ENCODE data around the gene AFF3. TPM values are rescaled to one million over a fixed set of nuclear protein-coding genes. Genes with fewer than 3 reads are reported as not detected.

AFF3 gene
- total and polyA plus RNA-seq, 2 donors (not counting 3 experiments of a cell fraction or from before 2014, with no cell fraction given) = 0.06 to 0.07 TPM

DNA sequence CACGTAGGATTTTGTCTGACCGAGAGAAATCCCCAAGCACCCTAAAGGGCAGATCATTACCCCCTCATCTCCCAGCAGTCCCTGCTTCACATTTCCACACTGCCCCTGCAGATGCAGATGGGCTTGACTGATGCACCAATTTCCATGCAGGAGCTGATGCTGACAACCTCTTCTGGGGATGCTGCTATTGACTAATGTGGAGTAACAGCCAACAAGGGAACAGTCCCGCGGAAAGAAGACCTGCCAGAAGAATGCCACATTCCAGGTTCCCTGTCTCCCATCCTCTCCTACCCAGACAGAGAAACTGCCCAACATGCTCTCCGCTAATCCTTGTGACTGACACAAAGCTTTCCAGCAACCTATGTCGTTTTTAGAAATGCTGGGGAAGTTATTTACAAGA is 91.7 kb downstream of the AFF3 start:
- Histone ChIP-seq H3K4me3 (replicated peaks in 1 of 3; ENCODE audit: insufficient read depth in 1 of 3, low read depth in 1 of 3, low read length in 3 of 3) (no peak overlapping the region), H3K27me3 (ENCODE audit: control insufficient read depth in 2 of 2, insufficient read depth in 2 of 2, low read length in 2 of 2) (peaks cover 0 to 3% of the 10 kb centered on the region in 2 experiments), H3K9ac (replicated peaks; ENCODE audit: extremely low read depth, insufficient read depth, low read length) (no peak overlapping the region), H3K4me2 (ENCODE audit: insufficient read depth, low read length) (no peak overlapping the region), H3K9me1 (replicated peaks; ENCODE audit: control insufficient read depth, extremely low read depth, insufficient read depth, low read length) (no peaks in the 10 kb centered on the region), H3K4me1 (ENCODE audit: control insufficient read depth, extremely low read depth, insufficient read depth, low read length) (no peaks in the 10 kb centered on the region), H3K79me2 (ENCODE audit: control insufficient read depth, insufficient read depth, low read length) (no peaks in the 10 kb centered on the region), H4K20me1 (replicated peaks; ENCODE audit: control insufficient read depth, extremely low read depth, insufficient read depth, low read length) (no peaks in the 10 kb centered on the region), H3K36me3 (ENCODE audit: control insufficient read depth in 2 of 2, extremely low read depth in 1 of 2, insufficient read depth in 2 of 2, low read length in 2 of 2) (no peaks in the 10 kb centered on the region), H3K27ac (ENCODE audit: insufficient read depth, low read depth, low read length) (no peak overlapping the region), H2AFZ (ENCODE audit: low read depth, low read length) (no peak overlapping the region), H3K9me3 (replicated peaks; ENCODE audit: control insufficient read depth, insufficient read depth, low read length) (no peaks in the 10 kb centered on the region)
- TF ChIP-seq GATA2 (IDR thresholded peaks at IDR 0.05; ENCODE audit: insufficient read depth, insufficient read length, low read depth, low read length) (no peak), POLR2AphosphoS5 (IDR thresholded peaks at IDR 0.05; ENCODE audit: insufficient read depth, low read depth, low read length) (no peak), MYC (IDR thresholded peaks at IDR 0.05; ENCODE audit: low read depth, low read length) (no peak), FOS (IDR thresholded peaks at IDR 0.05; ENCODE audit: borderline replicate concordance, insufficient read depth, low read length) (no peak), EZH2 (IDR thresholded peaks at IDR 0.05; ENCODE audit: borderline replicate concordance, low read depth, low read length, severe bottlenecking) (no peak), POLR2A (IDR thresholded peaks at IDR 0.05; ENCODE audit: low read depth, low read length) (no peak), JUN (IDR thresholded peaks at IDR 0.05; ENCODE audit: borderline replicate concordance, insufficient read depth, insufficient read length, low read depth) (no peak)
- TF ChIP-seq, protein P1, sequence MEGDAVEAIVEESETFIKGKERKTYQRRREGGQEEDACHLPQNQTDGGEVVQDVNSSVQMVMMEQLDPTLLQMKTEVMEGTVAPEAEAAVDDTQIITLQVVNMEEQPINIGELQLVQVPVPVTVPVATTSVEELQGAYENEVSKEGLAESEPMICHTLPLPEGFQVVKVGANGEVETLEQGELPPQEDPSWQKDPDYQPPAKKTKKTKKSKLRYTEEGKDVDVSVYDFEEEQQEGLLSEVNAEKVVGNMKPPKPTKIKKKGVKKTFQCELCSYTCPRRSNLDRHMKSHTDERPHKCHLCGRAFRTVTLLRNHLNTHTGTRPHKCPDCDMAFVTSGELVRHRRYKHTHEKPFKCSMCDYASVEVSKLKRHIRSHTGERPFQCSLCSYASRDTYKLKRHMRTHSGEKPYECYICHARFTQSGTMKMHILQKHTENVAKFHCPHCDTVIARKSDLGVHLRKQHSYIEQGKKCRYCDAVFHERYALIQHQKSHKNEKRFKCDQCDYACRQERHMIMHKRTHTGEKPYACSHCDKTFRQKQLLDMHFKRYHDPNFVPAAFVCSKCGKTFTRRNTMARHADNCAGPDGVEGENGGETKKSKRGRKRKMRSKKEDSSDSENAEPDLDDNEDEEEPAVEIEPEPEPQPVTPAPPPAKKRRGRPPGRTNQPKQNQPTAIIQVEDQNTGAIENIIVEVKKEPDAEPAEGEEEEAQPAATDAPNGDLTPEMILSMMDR (IDR thresholded peaks at IDR 0.05; ENCODE audit: extremely low read depth in 1 of 2, insufficient read depth in 1 of 2, low read depth in 1 of 2, low read length in 2 of 2) = no peak
- TF ChIP-seq, protein P2, sequence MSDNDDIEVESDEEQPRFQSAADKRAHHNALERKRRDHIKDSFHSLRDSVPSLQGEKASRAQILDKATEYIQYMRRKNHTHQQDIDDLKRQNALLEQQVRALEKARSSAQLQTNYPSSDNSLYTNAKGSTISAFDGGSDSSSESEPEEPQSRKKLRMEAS (IDR thresholded peaks at IDR 0.05; ENCODE audit: insufficient read depth, insufficient read length) = no peak
- intact Hi-C loops (cut with micrococcal nuclease) (no loop called here), dilution Hi-C loops (cut with MboI; ENCODE audit: extremely low pct_ligation_motif_present, low sequenced_read_pairs) (no loop called here)
- no peak for FAIRE-seq
- ChIA-PET CTCF (interaction anchor here (1.1 kb wide), 1 partner anchor 9 kb away, joined by 3 read pairs; no protein-coding TSS in a partner anchor), POLR2A (no interaction called here)
- DNase-seq (ENCODE audit: low read depth, low spot score) = no peak
- no TSS peak for BruUV-seq (replicated peaks)
